Measurements from ENCODE around the gene KCNE2.
"Not testable (repeated sequence)": the region's sequence is repeated elsewhere in the genome, so short reads cannot be mapped to it uniquely, and the experiment has no call there.

Gene KCNE2

GRCh38 chr21:34367320-34367935 lies 3.6 kb downstream of the KCNE2 start:
- Mint-ChIP-seq H3K4me1 (no peaks in the 10 kb centered on the region), H3K27ac (no peak overlapping the region), H3K36me3 (no peaks in the 10 kb centered on the region), H3K9me3 (no peaks in the 10 kb centered on the region), H3K4me3 (no peak overlapping the region)
- DNase-seq (ENCODE audit: low spot score in 2 of 2) (no peak), ATAC-seq (peak; percentile 74)

- H3K4me1 Mint-ChIP-seq = no peaks in the 10 kb centered on the region
- DNase-seq (ENCODE audit: low spot score in 2 of 2) = no peak
- H3K36me3 Mint-ChIP-seq = no peaks in the 10 kb centered on the region
- H3K27ac Mint-ChIP-seq = no peak overlapping the region
- peak; percentile 54 for ATAC-seq
- H3K4me3 Mint-ChIP-seq = no peak overlapping the region
- no peaks in the 10 kb centered on the region for H3K9me3 Mint-ChIP-seq
These were observed 5.9 kb downstream of the KCNE2 start for GRCh38 chr21:34369741-34370140.

GRCh38 chr21:34372321-34372720 lies 8.5 kb downstream of the KCNE2 start:
- DNase-seq (ENCODE audit: low spot score in 2 of 2) (no peak), ATAC-seq (no peak)
- Mint-ChIP-seq H3K36me3 (no peaks in the 10 kb centered on the region), H3K9me3 (no peaks in the 10 kb centered on the region), H3K4me3 (no peak overlapping the region), H3K27ac (no peak overlapping the region), H3K4me1 (no peaks in the 10 kb centered on the region)

GRCh38 chr21:34374462-34374861 lies 10.7 kb downstream of the KCNE2 start:
- H3K4me3 Mint-ChIP-seq; H3K36me3 Mint-ChIP-seq; H3K9me3 Mint-ChIP-seq; H3K27ac Mint-ChIP-seq; ATAC-seq; DNase-seq (ENCODE audit: low spot score in 2 of 2); H3K4me1 Mint-ChIP-seq: not testable (repeated sequence)

GRCh38 chr21:34374940-34375618 lies 11.3 kb downstream of the KCNE2 start, which contains the start of gene SMIM11:
TSS of gene SMIM11 (plus strand) at chr21:34375507. CDS start at chr21:34379505, 3,998 bp downstream.
- H3K9me3 Mint-ChIP-seq; H3K4me3 Mint-ChIP-seq; H3K4me1 Mint-ChIP-seq; H3K27ac Mint-ChIP-seq; DNase-seq (ENCODE audit: low spot score in 2 of 2); H3K36me3 Mint-ChIP-seq: not testable (repeated sequence)
- ATAC-seq = peak; percentile 97

- not testable (repeated sequence) for H3K4me3 Mint-ChIP-seq, H3K9me3 Mint-ChIP-seq
- peak; percentile 78 for ATAC-seq
These were observed 11.8 kb downstream of the KCNE2 start for GRCh38 chr21:34375619-34375972.

GRCh38 chr21:34383138-34383537 lies 19.3 kb downstream of the KCNE2 start:
- H3K4me1 Mint-ChIP-seq; H3K9me3 Mint-ChIP-seq; DNase-seq (ENCODE audit: low spot score in 2 of 2); ATAC-seq; H3K36me3 Mint-ChIP-seq; H3K4me3 Mint-ChIP-seq; H3K27ac Mint-ChIP-seq: not testable (repeated sequence)

More at GRCh38 chr21:34375619-34375972, 11.8 kb downstream of the KCNE2 start:
- H3K36me3 Mint-ChIP-seq; H3K4me1 Mint-ChIP-seq; DNase-seq (ENCODE audit: low spot score in 2 of 2); H3K27ac Mint-ChIP-seq: not testable (repeated sequence)

GRCh38 chr21:34383724-34384415 lies 20.1 kb downstream of the KCNE2 start:
- H3K4me1 Mint-ChIP-seq; H3K27ac Mint-ChIP-seq; DNase-seq (ENCODE audit: low spot score in 2 of 2); H3K4me3 Mint-ChIP-seq; H3K36me3 Mint-ChIP-seq; H3K9me3 Mint-ChIP-seq: not testable (repeated sequence)
- peak; percentile 98 for ATAC-seq

GRCh38 chr21:34400522-34400921 lies 36.7 kb downstream of the KCNE2 start:
- not testable (repeated sequence) for H3K4me1 Mint-ChIP-seq; H3K9me3 Mint-ChIP-seq; DNase-seq (ENCODE audit: low spot score in 2 of 2); H3K36me3 Mint-ChIP-seq; H3K4me3 Mint-ChIP-seq; ATAC-seq; H3K27ac Mint-ChIP-seq

- not testable (repeated sequence) for ATAC-seq; DNase-seq (ENCODE audit: low spot score in 2 of 2); H3K36me3 Mint-ChIP-seq; H3K4me1 Mint-ChIP-seq; H3K4me3 Mint-ChIP-seq; H3K27ac Mint-ChIP-seq; H3K9me3 Mint-ChIP-seq
These were observed 40.9 kb downstream of the KCNE2 start for GRCh38 chr21:34404742-34405141.

GRCh38 chr21:34405686-34406085 lies 41.9 kb downstream of the KCNE2 start:
- not testable (repeated sequence) for H3K36me3 Mint-ChIP-seq; H3K4me1 Mint-ChIP-seq; H3K4me3 Mint-ChIP-seq; DNase-seq (ENCODE audit: low spot score in 2 of 2); H3K27ac Mint-ChIP-seq; ATAC-seq; H3K9me3 Mint-ChIP-seq

GRCh38 chr21:34406102-34406501 lies 42.3 kb downstream of the KCNE2 start:
- not testable (repeated sequence) for H3K4me3 Mint-ChIP-seq; H3K36me3 Mint-ChIP-seq; H3K4me1 Mint-ChIP-seq; DNase-seq (ENCODE audit: low spot score in 2 of 2); H3K27ac Mint-ChIP-seq; H3K9me3 Mint-ChIP-seq
- ATAC-seq = peak; percentile 70

- not testable (repeated sequence) for H3K36me3 Mint-ChIP-seq; H3K4me1 Mint-ChIP-seq; H3K4me3 Mint-ChIP-seq; ATAC-seq; H3K27ac Mint-ChIP-seq; H3K9me3 Mint-ChIP-seq; DNase-seq (ENCODE audit: low spot score in 2 of 2)
These were observed 42.9 kb downstream of the KCNE2 start for GRCh38 chr21:34406676-34407075.

- not testable (repeated sequence) for H3K36me3 Mint-ChIP-seq; H3K27ac Mint-ChIP-seq; H3K9me3 Mint-ChIP-seq; H3K4me3 Mint-ChIP-seq; ATAC-seq; H3K4me1 Mint-ChIP-seq; DNase-seq (ENCODE audit: low spot score in 2 of 2)
These were observed 43.5 kb downstream of the KCNE2 start for GRCh38 chr21:34407294-34407693.

- not testable (repeated sequence) for H3K4me1 Mint-ChIP-seq; H3K9me3 Mint-ChIP-seq; H3K36me3 Mint-ChIP-seq; H3K27ac Mint-ChIP-seq; H3K4me3 Mint-ChIP-seq; DNase-seq (ENCODE audit: low spot score in 2 of 2)
- ATAC-seq = peak; percentile 96
These were observed 53.8 kb downstream of the KCNE2 start for GRCh38 chr21:34417448-34418077.

Measured in stimulated activated effector memory CD8-positive, alpha-beta T cell treated with anti-CD3 and anti-CD28 coated beads, Interleukin-12 subunit alpha, Interleukin-12 subunit beta, amount 100 ng/mL, for 72 hours (primary cell).